Neural cell (in vitro differentiated cells): ENCODE results near the gene RBBP7. TPM values are rescaled to one million over a fixed set of nuclear protein-coding genes. Genes with fewer than 3 reads are reported as not detected.

Experiments used
- H2AFZ ChIP-seq: fragments of 200-600, 300-800 bp; sonication (generic), shearing (Covaris generic); 2 replicates; pipeline ENCODE4 v1.6.0; 2014; ENCODE audit warnings: low read depth, mild to moderate bottlenecking, antibody characterized with exemption, low read length, moderate library complexity
- H3F3A ChIP-seq: fragments of 200-600 bp; shearing (Covaris generic); 2 replicates; pipeline ENCODE4 v1.6.1; 2016; ENCODE audit warnings: mild to moderate bottlenecking, moderate library complexity, mixed read lengths, antibody characterized with exemption, low read length; ENCODE audit not compliant: insufficient read depth, poor library complexity, severe bottlenecking
- H3K27ac ChIP-seq: fragments of 200-600, 300-800 bp; sonication (generic), shearing (Covaris generic); 2 replicates; pipeline ENCODE4 v1.5.1; 2014; ENCODE audit warnings: mild to moderate bottlenecking, low read length, moderate library complexity
- H3K27me3 ChIP-seq: fragments of 300-800, 200-600 bp; sonication (generic), shearing (Covaris generic); 2 replicates; pipeline ENCODE4 v1.6.0; 2014; ENCODE audit warnings: mild to moderate bottlenecking, low read depth, low read length, moderate library complexity; ENCODE audit not compliant: insufficient read depth
- H3K36me3 ChIP-seq: fragments of 300-800, 200-600 bp; sonication (generic), shearing (Covaris generic); 2 replicates; pipeline ENCODE4 v1.5.1; 2014; ENCODE audit warnings: mild to moderate bottlenecking, antibody characterized with exemption, low read length, moderate library complexity; ENCODE audit not compliant: insufficient read depth
- H3K4me2 ChIP-seq: fragments of 300-800, 200-600 bp; sonication (generic), shearing (Covaris generic); 2 replicates; pipeline ENCODE4 v1.6.0; 2014; ENCODE audit warnings: mild to moderate bottlenecking, low read length
- H3K4me3 ChIP-seq: fragments of 300-800, 200-600 bp; sonication (generic), shearing (Covaris generic); 2 replicates; pipeline ENCODE4 v1.5.1; 2014; ENCODE audit warnings: mild to moderate bottlenecking, low read length, moderate library complexity
- H3K79me2 ChIP-seq: fragments of 200-600 bp; shearing (Covaris generic); replicated peaks from 2 replicates; pipeline ENCODE4 v1.6.0; 2014; ENCODE audit warnings: mild to moderate bottlenecking, low read length, moderate library complexity; ENCODE audit not compliant: insufficient read depth
- H3K9ac ChIP-seq: fragments of 300-800, 200-600 bp; sonication (generic), shearing (Covaris generic); 2 replicates; pipeline ENCODE4 v1.6.1; 2016; ENCODE audit warnings: mild to moderate bottlenecking, low read length, mixed read lengths
- H3K9me2 ChIP-seq: fragments of 200-600 bp; shearing (Covaris generic); 2 replicates; pipeline ENCODE4 v1.6.1; 2016; ENCODE audit warnings: mild to moderate bottlenecking, low read length, mixed read lengths; ENCODE audit not compliant: insufficient read depth
- H3K9me3 ChIP-seq: fragments of 200-600, 300-800 bp; sonication (generic), shearing (Covaris generic); 2 replicates; pipeline ENCODE4 v1.6.1; 2016; ENCODE audit warnings: mild to moderate bottlenecking, mixed run types, low read length, moderate library complexity, mixed read lengths
- H4K20me1 ChIP-seq: fragments of 200-600 bp; shearing (Covaris generic); 2 replicates; pipeline ENCODE4 v1.6.1; 2016; ENCODE audit warnings: mild to moderate bottlenecking, mixed run types; ENCODE audit not compliant: insufficient read depth
- EZH2 ChIP-seq: fragments of 200-600, 300-800 bp; shearing (Covaris generic), sonication (generic); IDR thresholded peaks from 2 replicates; pipeline ENCODE4 v1.6.1; 2014; ENCODE audit warnings: antibody characterized with exemption, low read length, borderline replicate concordance, mild to moderate bottlenecking; ENCODE audit not compliant: insufficient read depth, poor library complexity, severe bottlenecking
- MXI1 ChIP-seq: fragments of 450-650 bp; conservative IDR thresholded peaks from 2 replicates; pipeline ENCODE4 v1.6.1; 2014; ENCODE audit warnings: antibody characterized with exemption, mild to moderate bottlenecking; ENCODE audit not compliant: poor library complexity, severe bottlenecking
- POLR2AphosphoS5 ChIP-seq: IDR thresholded peaks from 2 replicates; pipeline ENCODE4 v1.6.1; 2012
- RAD21 ChIP-seq: fragments of 450-650 bp; conservative IDR thresholded peaks from 2 replicates; pipeline ENCODE4 v1.6.1; 2014; ENCODE audit warnings: antibody characterized with exemption, mild to moderate bottlenecking, moderate library complexity
- SMC3 ChIP-seq: fragments of 450-650 bp; conservative IDR thresholded peaks from 2 replicates; pipeline ENCODE4 v1.6.1; 2014; ENCODE audit warnings: antibody characterized with exemption, mild to moderate bottlenecking, moderate library complexity; ENCODE audit not compliant: poor library complexity
- polyA plus RNA-seq: library from polyadenylated mRNA; depleted of rRNA; stranded (reverse); fragments of >200 nt; gene quantifications from 2 replicates; pipeline ENCODE4 v1.2.3, GENCODE V29; 2014
- TF ChIP-seq, protein P1 (sequence below): fragments of 450-650 bp; IDR thresholded peaks from 2 replicates; pipeline ENCODE4 v1.5.1; 2014; ENCODE audit warnings: antibody characterized with exemption, mild to moderate bottlenecking, moderate library complexity; ENCODE audit not compliant: poor library complexity, severe bottlenecking
- TF ChIP-seq, protein P2 (sequence below): IDR thresholded peaks from 2 replicates; pipeline ENCODE4 v1.6.1; 2012; ENCODE audit warnings: borderline replicate concordance

Gene RBBP7
- polyA plus RNA-seq, 1 donor from 2014 or later: 204 TPM

DNA sequence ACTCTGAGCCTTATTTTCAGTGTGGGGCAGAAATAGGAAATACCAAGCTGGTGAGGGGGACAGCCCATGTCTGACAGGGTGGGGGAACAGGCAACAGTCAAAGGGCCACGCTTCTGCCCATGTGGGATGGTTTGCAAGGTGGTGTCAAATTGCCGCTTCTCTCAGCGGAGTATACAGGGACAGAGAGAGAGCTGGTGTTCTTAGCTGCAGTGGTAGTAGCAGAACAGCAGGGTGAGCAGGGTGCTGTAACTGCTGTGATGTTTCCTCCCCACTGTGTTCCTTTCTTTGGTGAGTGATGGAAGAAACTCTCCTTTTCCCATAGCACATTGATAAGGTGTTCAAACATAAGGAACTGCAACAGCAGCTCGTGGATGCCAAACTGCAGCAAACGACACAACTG, 37.9 kb downstream of the RBBP7 start:
- Histone ChIP-seq H3K79me2 (no peaks in the 10 kb centered on the region), H2AFZ (no peak overlapping the region), H4K20me1 (no peaks in the 10 kb centered on the region), H3K36me3 (no peaks in the 10 kb centered on the region), H3K9ac (no peak overlapping the region), H3K27me3 (no peaks in the 10 kb centered on the region), H3F3A (no peaks in the 10 kb centered on the region), H3K27ac (no peak overlapping the region), H3K9me2 (no peaks in the 10 kb centered on the region), H3K4me3 (no peak overlapping the region), H3K4me2 (no peak overlapping the region), H3K9me3 (no peaks in the 10 kb centered on the region)
- TF ChIP-seq RAD21: no peak
- peak; percentile 29 for TF ChIP-seq SMC3

DNA sequence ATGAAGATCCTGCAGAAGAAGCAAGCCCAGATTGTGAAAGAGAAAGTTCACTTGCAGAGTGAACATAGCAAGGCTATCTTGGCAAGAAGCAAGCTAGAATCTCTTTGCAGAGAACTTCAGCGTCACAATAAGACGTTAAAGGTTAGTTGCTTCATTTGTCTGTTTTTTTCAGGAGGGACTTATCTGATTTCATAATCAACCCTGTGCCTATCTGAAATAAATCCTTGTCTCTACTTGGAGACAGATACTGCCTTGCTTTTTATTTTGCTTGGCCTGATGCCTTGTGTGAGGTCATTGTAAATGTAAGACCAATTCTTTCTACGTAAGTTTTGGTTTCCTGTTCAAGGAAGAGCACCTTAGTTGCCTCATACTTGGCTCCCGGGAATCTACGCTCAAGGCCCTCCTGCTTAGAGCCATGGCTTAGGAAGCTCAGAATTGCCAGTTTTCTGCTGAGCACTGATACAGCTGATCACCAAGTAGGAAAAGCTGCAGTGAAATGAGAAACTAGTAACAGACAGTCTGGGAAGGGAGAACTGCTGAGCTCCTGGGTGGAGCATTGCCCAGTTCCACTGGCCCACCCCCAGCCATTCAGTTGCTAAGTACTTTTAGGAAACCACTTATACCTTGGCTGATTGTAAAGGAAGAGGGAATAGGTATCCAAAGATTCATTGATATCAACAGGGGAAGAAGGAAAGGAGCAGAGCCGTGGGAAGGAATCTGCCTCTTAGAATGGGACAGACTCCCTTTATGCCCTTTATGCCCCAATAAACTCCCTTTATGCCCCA, 41.8 kb downstream of the RBBP7 start:
- H3K27ac ChIP-seq: no peak overlapping the region
- no peak overlapping the region for H3K4me2 ChIP-seq

More for the DNA sequence above, 41.8 kb downstream of the RBBP7 start:
- Histone ChIP-seq H3K27me3 (no peaks in the 10 kb centered on the region), H3K4me3 (no peak overlapping the region), H2AFZ (no peak overlapping the region), H4K20me1 (no peaks in the 10 kb centered on the region), H3K36me3 (no peaks in the 10 kb centered on the region), H3K9me2 (no peaks in the 10 kb centered on the region), H3K79me2 (no peaks in the 10 kb centered on the region), H3K9ac (no peak overlapping the region), H3F3A (no peaks in the 10 kb centered on the region), H3K9me3 (no peaks in the 10 kb centered on the region)
- TF ChIP-seq, protein P1, sequence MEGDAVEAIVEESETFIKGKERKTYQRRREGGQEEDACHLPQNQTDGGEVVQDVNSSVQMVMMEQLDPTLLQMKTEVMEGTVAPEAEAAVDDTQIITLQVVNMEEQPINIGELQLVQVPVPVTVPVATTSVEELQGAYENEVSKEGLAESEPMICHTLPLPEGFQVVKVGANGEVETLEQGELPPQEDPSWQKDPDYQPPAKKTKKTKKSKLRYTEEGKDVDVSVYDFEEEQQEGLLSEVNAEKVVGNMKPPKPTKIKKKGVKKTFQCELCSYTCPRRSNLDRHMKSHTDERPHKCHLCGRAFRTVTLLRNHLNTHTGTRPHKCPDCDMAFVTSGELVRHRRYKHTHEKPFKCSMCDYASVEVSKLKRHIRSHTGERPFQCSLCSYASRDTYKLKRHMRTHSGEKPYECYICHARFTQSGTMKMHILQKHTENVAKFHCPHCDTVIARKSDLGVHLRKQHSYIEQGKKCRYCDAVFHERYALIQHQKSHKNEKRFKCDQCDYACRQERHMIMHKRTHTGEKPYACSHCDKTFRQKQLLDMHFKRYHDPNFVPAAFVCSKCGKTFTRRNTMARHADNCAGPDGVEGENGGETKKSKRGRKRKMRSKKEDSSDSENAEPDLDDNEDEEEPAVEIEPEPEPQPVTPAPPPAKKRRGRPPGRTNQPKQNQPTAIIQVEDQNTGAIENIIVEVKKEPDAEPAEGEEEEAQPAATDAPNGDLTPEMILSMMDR: no peak
- TF ChIP-seq EZH2: no peak
- no peak for TF ChIP-seq SMC3
- no peak for TF ChIP-seq POLR2AphosphoS5
- TF ChIP-seq MXI1: no peak
- TF ChIP-seq, protein P2, sequence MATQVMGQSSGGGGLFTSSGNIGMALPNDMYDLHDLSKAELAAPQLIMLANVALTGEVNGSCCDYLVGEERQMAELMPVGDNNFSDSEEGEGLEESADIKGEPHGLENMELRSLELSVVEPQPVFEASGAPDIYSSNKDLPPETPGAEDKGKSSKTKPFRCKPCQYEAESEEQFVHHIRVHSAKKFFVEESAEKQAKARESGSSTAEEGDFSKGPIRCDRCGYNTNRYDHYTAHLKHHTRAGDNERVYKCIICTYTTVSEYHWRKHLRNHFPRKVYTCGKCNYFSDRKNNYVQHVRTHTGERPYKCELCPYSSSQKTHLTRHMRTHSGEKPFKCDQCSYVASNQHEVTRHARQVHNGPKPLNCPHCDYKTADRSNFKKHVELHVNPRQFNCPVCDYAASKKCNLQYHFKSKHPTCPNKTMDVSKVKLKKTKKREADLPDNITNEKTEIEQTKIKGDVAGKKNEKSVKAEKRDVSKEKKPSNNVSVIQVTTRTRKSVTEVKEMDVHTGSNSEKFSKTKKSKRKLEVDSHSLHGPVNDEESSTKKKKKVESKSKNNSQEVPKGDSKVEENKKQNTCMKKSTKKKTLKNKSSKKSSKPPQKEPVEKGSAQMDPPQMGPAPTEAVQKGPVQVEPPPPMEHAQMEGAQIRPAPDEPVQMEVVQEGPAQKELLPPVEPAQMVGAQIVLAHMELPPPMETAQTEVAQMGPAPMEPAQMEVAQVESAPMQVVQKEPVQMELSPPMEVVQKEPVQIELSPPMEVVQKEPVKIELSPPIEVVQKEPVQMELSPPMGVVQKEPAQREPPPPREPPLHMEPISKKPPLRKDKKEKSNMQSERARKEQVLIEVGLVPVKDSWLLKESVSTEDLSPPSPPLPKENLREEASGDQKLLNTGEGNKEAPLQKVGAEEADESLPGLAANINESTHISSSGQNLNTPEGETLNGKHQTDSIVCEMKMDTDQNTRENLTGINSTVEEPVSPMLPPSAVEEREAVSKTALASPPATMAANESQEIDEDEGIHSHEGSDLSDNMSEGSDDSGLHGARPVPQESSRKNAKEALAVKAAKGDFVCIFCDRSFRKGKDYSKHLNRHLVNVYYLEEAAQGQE: no peak
